MCF 10A (cell line): ENCODE data around the gene DCLK2. TPM values are rescaled to one million over a fixed set of nuclear protein-coding genes. Genes with fewer than 3 reads are reported as not detected.

ENCODE experiments used
- BruUV-seq: library from RNA; stranded (reverse); fragments of 400-500 nt; replicated peaks from 2 replicates; lab custom pipeline; 2021; lab: Mats Ljungman, UMichigan
- CTCF ChIA-PET: fragments of 300-600 bp; sonication (Branson Sonifier 250); formaldehyde crosslinking; extraction: SDS; loops from one replicate; lab custom pipeline; 2021; ENCODE audit warnings: antibody characterized with exemption, inconsistent platforms; lab: Yijun Ruan, JAX
- POLR2A ChIA-PET: fragments of 300-600, 350-650 bp; sonication (Branson Sonifier 250); formaldehyde crosslinking; extraction: SDS; loops from one replicate; lab custom pipeline; 2020; ENCODE audit warnings: antibody characterized with exemption, inconsistent platforms; lab: Yijun Ruan, JAX
- DNase-seq: peaks from one replicate; pipeline ENCODE4 v3.0.0-alpha.2; 2018; ENCODE audit not compliant: unreplicated experiment
- H3K27ac Mint-ChIP-seq: one replicate; pipeline ENCODE4 v1.8.0; 2022; ENCODE audit warnings: mild to moderate bottlenecking, low read depth, mixed read lengths; ENCODE audit not compliant: unreplicated experiment
- H3K27me3 Mint-ChIP-seq: one replicate; pipeline ENCODE4 v1.8.0; 2022; ENCODE audit warnings: mixed read lengths; ENCODE audit not compliant: insufficient read depth, unreplicated experiment
- H3K36me3 Mint-ChIP-seq: one replicate; pipeline ENCODE4 v1.8.0; 2022; ENCODE audit warnings: mild to moderate bottlenecking, moderate library complexity, mixed read lengths; ENCODE audit not compliant: insufficient read depth, unreplicated experiment
- H3K4me1 Mint-ChIP-seq: one replicate; pipeline ENCODE4 v1.8.0; 2022; ENCODE audit warnings: mixed read lengths; ENCODE audit not compliant: insufficient read depth, unreplicated experiment
- H3K4me3 Mint-ChIP-seq: one replicate; pipeline ENCODE4 v1.8.0; 2022; ENCODE audit warnings: mild to moderate bottlenecking, moderate library complexity, mixed read lengths; ENCODE audit not compliant: unreplicated experiment
- H3K9me3 Mint-ChIP-seq: one replicate; pipeline ENCODE4 v1.8.0; 2022; ENCODE audit warnings: mixed read lengths; ENCODE audit not compliant: unreplicated experiment
- CTCF ChIP-seq: fragments of 200-600 bp; IDR thresholded peaks from one replicate; pipeline ENCODE4 v1.8.0; 2022; ENCODE audit warnings: antibody characterized with exemption, mild to moderate bottlenecking; ENCODE audit not compliant: unreplicated experiment
- intact Hi-C: fragments of 100-400 bp; cut with micrococcal nuclease; formaldehyde crosslinking; loops from 2 replicates; pipeline ENCODE4 v1.14.1; 2022
- total RNA-seq: library from RNA; stranded (reverse); gene quantifications from 2 replicates; pipeline ENCODE4 v1.2.3, GENCODE V29; 2022

DCLK2 gene
- total RNA-seq, 1 experiment from 2014 or later = 1.2 TPM

DNA sequence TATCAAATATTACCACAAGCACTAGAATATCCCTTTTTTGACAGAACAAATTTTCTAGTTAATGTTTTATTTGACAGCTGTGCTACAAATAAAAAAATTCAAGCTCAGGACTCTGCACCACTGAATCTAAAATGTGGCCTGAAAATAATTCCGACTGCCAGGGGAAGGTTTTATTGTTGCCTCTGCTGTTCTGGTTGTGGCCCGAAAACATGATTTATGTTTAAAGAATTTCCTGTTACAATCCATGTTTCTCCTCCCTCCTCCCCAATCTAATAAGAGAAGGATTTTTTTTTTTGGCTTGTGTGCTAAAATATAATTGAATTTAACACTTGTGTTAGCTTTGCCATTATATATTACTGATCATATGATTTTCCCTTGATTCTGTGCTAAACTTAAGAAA, 227.8 kb downstream of the DCLK2 start:
- no peak for TF ChIP-seq CTCF
- Mint-ChIP-seq H3K36me3 (peaks cover 6% of the 10 kb centered on the region), H3K4me3 (peak overlapping the region; percentile 48), H3K27me3 (no peaks in the 10 kb centered on the region), H3K4me1 (peaks cover 21% of the 10 kb centered on the region), H3K9me3 (no peaks in the 10 kb centered on the region), H3K27ac (peak overlapping the region; percentile 98)
- no TSS peak for BruUV-seq
- intact Hi-C loops = no loop called here
- peak; percentile 55 for DNase-seq
- POLR2A ChIA-PET = interaction anchor here (0.6 to 1.2 kb wide), 4 partner anchors 37 to 561 kb away, joined by 3 to 7 read pairs (median 4); no protein-coding TSS in a partner anchor
- CTCF ChIA-PET = interaction anchor here (0.6 to 1.5 kb wide), 4 partner anchors 8 to 559 kb away, joined by 3 to 9 read pairs (median 4); no protein-coding TSS in a partner anchor

- Mint-ChIP-seq H3K4me3 (no peak overlapping the region), H3K9me3 (no peaks in the 10 kb centered on the region), H3K36me3 (peaks cover 6% of the 10 kb centered on the region), H3K4me1 (peaks cover 21% of the 10 kb centered on the region), H3K27ac (peak overlapping the region; percentile 98), H3K27me3 (no peaks in the 10 kb centered on the region)
- ChIA-PET CTCF (interaction anchor here (1.5 kb wide), 1 partner anchor 9 kb away, joined by 4 read pairs; no protein-coding TSS in a partner anchor), POLR2A (interaction anchor here (0.7 to 1.2 kb wide), 3 partner anchors 522 to 706 kb away, joined by 3 to 7 read pairs (median 6); no protein-coding TSS in a partner anchor)
- DNase-seq = no peak
- intact Hi-C loops = no loop called here
- no TSS peak for BruUV-seq
- TF ChIP-seq CTCF = no peak
Observed at GRCh38 chr4:150306719-150307118, 228.5 kb downstream of the DCLK2 start.
